NCI-H2171 (cell line): ENCODE data around the gene NCL.

ENCODE experiments used
- DNase-seq: peaks from one replicate; lab custom pipeline; 2025; lab: John Stamatoyannopoulos, UW

NCL gene, protein sequence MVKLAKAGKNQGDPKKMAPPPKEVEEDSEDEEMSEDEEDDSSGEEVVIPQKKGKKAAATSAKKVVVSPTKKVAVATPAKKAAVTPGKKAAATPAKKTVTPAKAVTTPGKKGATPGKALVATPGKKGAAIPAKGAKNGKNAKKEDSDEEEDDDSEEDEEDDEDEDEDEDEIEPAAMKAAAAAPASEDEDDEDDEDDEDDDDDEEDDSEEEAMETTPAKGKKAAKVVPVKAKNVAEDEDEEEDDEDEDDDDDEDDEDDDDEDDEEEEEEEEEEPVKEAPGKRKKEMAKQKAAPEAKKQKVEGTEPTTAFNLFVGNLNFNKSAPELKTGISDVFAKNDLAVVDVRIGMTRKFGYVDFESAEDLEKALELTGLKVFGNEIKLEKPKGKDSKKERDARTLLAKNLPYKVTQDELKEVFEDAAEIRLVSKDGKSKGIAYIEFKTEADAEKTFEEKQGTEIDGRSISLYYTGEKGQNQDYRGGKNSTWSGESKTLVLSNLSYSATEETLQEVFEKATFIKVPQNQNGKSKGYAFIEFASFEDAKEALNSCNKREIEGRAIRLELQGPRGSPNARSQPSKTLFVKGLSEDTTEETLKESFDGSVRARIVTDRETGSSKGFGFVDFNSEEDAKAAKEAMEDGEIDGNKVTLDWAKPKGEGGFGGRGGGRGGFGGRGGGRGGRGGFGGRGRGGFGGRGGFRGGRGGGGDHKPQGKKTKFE

DNA sequence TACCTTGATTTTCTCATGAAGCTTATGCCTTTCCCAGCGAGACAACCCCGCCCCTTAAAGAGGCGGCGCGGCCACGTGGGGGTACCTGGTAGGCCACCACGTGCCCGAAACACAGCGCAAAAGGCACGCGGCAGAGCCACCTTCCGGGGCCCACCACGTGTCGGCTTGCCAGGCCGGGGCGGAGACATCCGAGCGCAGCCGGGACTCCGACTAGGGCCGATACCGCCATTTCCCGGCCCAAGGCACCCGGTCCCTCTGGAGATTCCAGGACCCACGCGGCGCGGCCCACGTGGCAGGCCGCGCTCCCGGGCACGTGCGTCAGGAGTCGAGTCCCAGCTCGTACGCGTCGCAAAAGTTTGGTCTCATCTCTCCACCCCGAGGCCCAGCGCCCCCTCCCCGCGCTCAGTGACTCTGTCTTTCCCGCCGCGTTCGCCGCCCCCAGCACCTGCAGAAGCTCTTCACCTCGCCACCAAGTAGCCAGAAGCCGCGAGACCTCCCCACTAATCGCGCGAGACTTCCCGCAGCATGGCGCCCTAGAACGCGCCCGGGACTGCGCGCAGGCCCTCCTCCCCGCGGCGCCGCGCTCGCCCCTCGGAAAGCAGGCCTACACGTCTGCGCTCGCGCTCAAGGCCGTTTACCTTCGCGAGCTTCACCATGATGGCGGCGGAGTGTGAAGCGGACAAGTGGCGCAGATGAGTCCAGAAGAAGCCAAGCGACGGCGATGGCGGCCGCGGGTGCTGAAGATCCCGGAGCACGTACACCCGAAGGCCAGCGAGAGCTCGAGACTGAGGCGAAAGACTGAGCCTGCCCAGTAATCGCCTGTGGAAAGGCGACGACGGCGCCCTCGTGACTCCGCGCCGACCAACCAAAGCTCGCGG, at the start of gene NCL:
Gene NCL (minus strand): TSS at position 787 of the 878 bp plus-strand sequence. CDS start 131 bp downstream, at position 656.
- peak; percentile 52 for DNase-seq

DNA sequence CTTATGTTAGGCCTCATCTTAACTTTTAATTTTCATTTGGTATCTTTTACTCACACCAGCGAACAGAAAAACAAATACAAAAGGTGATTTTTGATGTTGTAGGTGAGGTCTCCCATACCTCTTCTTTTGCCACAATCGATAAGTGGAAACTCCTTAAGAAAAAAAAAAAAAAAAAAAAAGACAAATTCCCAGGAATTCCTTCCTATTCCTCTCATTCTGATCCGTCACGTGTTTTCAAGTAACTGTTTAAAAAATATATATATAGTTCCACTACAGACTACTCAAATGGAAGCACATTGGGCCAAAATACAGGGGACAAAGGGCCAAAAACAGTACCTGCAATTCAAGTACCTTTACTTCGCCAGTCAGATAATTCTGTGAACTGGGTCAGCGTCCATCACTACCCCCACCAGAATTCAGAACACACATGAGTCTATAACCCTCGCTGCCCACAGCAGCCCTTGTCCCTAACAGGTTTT, 49.5 kb upstream of the NCL start:
- no peak for DNase-seq

DNA sequence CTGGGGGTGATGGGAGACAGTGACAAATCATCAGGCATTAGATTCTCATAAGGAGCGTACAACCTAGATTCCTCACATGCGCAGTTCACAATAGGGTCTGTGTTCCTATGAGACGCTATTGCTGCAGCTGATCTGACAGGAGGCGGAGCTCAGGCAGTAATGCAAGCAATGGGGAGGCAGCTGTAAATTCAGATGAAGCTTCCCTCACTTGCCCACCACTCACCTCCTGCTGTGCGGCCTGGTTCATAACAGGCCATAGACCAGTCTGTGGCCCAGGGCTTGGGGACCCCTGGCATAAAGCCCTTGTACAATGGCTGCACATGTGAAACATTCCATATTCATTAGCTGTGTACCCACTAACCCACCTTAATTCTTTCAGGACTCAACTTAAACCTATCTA, 47.9 kb upstream of the NCL start:
- no peak for DNase-seq

DNA sequence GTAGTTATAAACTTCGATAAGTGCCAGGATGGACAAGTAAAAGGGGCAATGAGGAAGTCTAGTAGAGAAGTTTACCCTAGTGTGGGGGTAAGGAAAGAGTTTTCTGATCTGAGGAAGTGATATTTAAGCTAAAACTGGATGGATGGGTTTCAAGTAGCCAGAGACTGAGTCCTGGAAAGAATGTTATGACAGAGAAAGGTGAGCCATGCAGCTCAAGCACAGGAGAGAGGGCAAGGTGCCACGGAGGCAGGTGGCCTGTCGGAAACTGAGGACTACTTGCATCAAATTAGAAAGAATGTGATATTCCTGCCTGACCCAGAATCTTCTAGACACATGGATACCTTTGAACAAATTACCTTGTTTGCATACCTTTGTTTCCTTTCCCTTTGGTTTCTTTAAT, 39.5 kb upstream of the NCL start:
- no peak for DNase-seq

DNA sequence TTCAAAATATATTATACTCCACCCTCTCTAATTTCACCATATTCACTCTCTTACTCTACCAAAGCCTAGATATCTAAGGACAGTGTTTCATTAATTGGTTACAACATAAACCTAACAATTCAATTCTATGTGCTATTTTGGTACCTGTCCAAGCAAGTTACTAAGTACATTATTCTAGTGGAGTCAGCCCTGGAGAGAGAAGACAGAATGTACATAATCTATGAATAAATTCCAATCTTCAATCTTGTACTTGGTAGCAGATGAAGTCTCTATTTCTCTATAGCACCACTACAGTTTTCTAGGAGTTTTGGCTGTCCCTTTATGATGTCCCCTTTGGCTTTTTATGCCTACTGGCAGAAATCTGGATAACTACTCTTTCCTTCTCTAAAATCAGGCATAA, 38.3 kb upstream of the NCL start:
- no peak for DNase-seq

DNA sequence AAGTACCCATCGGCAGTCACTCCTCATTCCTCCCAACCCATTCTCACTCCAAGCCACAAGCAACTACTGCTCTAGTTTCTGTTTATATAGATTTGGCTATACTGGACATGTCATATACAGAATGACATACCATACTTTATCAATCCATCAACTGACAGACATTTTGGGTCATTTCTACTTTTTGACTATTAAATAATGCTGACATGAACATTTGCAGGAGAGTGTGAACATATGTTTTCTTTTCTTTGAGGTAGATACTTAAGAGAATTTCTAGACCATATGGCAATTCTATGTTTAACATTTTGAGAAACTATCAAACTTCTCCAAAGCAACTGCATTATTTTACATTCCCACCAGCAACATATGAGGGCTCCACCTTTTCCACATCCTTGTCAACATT, 33.4 kb upstream of the NCL start:
- DNase-seq = no peak

DNA sequence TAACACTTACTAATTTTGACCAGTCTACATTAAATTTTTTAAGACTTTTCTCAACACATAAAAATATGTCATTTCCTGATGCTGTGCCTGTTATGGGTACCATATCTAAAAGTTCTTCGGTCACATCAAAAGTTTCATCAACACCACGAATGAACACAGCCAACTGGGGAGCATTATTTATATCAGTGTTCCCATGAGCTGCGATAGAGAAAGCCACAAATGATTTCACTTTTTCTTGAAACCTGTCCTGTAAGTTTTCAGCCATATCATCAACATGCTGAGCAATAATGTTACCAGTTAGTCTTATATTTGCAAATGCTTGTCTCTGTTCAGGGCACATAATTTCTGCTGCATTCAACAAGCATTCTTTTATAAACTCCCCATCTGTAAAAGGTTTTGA, 30.4 kb upstream of the NCL start:
- no peak for DNase-seq

DNA sequence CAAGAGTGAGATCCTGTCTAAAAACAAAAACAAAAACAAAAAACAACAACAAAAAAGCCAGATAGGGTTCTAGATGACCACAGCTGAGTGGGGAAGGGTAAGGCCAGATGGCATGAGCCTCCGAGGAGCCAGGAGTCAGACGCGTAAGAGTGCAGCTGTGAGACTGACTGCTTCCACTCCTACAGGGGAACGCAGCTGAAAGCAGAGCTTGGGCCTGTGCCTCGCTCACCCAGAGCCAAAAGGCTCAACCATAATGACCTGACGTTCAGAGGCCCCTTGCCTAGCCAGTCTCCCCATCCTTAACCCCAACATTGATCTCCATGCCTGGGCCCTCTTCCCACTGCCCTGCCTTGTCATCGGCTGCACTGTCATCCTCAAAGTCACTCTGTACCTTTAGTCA, 26.5 kb upstream of the NCL start:
- DNase-seq = no peak

DNA sequence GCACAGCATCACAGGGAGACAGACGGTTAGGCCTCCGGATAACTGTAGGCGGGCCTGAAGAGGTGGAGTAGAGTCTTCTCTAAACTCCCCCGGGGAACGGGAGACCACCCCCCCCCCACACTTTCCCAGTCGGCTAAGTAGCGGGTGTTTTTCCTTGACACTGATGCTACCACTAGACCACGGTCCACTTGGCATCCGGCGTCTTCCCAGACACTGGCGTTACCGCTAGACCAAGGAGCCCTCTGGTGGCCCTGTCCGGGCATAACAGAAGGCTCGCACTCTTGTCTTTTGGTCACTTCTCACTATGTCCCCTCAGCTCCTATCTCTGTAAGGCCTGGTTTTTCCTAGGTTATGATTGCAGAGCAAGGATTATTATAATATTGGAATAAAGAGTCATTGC, 25.7 kb upstream of the NCL start:
- no peak for DNase-seq

DNA sequence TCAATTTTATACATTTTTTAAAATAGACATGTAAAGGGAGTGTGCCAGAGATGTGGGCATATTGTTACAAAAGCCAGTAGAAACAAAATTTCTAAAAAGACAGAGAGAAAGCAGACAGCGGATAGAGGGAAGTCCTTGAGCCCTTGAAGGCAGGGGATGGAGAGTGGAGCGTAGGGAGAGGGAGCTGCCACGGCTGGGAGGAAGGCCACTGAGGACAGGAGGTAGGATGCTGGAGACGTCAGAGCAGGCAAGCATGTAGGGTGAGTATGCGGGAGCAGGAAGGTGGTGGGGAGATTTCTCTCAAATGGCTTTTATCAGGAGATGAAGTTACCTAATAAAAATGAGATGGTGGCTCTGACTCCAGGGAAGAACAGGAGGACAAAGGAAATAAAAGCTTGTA, 24.0 kb upstream of the NCL start:
- DNase-seq = no peak

DNA sequence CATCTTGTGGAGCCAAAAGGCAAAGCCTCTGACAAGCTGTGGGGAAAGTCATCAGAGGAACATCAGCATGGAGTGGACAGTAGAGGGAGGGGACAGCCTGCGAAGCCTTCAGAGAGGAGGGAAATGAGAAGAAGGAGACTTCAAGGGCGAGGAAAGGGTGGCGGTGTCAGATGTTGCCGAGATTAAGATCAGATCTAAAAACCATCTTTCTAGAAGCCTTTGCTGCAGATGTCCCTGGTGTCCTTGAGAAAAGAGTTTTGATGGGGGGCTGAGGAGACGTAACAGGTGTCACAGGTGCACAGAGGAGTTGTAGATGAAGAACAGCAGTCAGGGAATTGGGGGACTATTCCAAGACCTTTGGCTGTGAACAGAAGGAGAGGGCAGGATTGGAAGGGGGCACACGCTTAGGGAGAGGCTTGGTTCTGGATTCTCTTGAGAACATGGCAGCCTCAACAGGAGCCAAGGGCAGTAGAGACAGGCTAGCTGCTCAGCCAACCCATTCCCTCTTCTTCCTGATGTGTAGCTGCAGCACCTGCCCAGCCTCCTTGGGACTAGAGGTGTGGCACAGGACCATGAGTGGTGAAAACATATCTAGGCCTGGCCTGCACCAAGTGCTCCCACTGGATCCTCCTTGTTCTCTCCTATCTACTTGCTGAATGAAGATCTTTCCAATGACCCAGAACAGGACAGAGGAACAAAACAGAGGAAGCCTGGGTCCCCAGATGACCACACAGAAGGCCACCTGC, 22.7 kb upstream of the NCL start:
- no peak for DNase-seq

DNA sequence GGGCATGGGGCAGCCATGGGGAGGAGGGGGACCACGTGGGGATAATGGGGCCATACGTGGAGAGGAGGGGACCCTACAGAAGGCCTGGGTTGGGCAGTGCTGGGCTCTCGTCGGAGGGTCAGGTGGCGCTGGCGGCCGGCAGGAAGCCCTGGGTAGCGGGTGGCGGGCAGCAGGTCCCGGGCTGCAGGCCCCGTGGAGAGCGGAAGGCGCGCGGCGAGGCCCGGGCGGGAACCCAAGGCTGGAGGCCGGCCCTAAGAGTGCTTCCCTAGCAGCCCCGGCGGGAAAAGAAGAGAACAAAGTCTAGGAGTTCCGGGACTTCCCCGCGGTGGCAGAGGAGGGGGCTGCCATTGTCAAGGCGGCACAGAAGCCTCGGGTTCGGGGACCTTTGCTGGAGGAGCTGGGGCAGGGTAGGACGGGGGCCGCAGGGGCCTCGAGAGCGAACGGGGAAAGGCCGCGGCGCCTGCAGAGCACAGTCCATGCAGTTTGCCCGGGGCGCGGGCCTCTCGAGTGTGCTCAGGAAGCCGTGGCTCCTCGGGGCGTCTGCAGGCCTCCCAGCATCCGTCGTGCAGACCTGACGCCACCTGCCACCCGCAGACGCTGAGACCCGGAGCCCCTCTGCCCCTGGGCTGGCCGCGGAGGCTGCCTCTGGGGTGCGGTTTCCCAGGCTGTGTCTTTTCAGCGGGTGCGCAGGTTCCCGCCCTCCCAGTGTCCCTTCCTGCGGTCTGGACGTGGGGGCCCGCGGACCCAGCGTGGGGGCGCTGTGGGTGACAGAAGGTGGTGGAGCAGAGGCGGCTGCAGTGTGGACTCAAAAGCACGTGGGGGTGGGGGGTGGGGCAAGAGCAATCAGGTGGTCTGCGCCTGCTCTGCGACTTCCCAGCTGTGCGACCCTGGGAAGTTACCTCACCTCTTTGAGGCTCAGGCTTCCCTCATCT, 19.4 kb upstream of the NCL start:
- DNase-seq = no peak

DNA sequence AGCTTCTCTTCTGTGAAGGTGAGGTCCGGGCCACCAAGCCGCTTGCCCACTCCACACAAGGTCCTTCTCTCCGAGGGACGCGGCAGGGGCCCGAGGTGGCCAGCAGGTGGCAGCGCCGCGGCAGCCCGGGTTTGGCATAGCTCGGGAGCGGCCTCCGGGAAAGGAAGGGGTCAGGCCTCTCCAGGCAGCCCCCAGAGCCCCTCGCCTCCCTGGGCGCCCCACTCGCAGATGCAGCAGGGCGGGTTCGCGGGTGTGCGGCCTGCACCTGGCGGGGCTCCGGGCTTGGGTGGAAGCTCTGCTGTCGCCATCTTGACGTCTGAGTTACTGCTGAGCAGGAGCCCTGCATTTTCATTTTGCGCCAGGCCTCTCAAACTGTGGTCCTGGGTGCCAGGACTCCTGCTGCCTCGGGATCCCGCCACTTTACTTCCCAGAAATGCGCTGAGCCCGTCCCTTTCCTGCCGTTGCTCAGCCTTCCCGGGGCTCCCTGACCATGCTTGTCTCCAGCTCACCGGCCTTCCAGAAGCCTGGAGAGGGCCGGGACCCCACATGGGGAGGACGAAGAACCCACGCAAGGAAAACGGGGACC, 18.6 kb upstream of the NCL start:
- DNase-seq = no peak

DNA sequence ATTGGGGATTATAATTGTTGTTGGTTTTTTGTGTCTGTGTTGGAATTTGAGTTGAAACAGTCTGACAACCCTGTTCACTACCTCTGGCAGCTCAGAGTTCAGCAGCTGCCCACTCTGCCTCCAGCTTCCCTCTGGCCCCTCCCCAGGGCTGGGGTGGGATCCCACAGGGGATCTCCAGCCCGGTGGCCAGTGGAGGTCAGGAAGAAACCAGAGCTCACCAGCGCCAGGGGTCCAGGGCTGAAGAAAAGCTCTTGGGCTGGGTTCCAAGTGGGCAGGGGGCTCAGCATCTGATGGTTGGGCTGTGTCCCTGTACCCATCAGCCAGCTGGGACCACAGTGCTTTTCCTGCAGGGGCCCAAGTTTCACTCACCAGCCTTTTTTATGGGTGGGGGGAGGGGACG, 16.5 kb upstream of the NCL start:
- DNase-seq = no peak

DNA sequence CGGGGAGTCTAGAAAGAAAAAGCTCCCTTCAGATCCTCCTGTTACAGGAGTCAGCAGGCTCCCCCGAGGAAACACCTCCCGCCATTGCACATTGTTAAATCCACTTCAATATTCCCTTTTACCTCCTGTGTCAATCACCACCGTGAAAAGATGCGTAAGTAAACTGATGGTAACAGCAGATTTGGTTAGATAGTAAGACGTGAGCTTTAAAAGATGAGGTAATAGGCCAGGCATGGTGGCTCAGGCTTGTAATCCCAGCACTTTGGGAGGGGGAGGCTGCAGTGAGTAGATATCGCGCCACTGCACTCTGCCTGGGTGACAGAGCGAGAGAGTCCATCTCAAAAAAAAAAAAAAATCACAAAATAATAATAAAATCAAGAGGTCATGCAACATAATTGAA, 15.2 kb upstream of the NCL start:
- no peak for DNase-seq

DNA sequence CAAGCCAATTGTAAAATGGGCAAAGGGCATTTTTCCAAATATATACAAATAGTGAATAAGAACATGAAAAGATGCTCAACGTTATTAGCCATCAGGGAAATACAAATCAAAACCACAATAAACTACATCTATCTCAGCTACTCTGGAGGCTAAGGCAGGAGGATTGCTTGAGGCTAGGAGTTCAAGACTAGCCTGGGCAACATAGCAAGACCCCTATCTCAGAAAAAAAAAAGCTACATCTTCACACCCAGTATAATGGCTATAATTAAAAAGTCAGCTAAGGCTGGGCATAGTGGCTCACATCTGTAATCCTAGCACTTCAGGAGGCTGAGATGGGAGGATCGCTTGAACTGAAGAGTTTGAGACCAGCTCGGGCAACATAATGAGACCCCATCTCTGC, 12.6 kb upstream of the NCL start:
- no peak for DNase-seq

DNA sequence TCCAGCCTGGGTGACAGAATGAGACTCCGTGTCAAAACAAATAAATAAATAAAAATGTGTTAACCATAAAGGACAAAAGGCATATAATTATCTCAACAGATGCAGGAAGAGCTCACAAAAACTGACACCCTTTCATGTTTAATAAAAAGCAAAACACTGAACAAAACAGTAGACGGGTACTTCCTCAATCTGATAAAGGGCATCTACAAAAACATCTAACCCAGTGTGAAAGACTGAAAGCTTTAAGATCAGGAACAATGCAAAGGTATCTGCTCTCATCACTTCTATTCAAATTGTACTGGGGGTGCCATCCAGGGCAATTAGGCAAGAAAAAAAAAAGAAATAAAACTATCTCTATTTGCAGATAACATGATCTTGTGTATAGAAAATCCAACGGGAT, 11.7 kb upstream of the NCL start:
- DNase-seq = no peak

DNA sequence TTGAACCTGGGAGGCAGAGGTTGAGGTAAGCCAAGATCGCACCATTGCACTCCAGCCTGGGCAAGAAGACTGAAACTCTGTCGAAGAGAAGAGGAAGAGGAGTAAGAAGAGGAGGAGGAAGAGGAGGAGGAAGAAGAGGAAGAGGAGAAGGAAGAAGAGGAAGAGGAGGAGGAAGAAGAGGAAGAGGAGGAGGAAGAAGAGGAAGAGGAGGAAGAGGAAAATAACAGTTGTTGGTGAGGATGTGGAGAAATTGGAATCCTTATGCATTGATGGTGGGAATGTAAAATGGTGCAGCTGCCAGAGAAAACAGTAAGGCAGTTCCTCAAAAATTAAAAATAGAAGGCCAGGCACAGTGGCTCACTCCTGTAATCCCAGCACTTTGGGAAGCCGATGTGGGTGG, 8.5 kb upstream of the NCL start:
- DNase-seq = no peak

DNA sequence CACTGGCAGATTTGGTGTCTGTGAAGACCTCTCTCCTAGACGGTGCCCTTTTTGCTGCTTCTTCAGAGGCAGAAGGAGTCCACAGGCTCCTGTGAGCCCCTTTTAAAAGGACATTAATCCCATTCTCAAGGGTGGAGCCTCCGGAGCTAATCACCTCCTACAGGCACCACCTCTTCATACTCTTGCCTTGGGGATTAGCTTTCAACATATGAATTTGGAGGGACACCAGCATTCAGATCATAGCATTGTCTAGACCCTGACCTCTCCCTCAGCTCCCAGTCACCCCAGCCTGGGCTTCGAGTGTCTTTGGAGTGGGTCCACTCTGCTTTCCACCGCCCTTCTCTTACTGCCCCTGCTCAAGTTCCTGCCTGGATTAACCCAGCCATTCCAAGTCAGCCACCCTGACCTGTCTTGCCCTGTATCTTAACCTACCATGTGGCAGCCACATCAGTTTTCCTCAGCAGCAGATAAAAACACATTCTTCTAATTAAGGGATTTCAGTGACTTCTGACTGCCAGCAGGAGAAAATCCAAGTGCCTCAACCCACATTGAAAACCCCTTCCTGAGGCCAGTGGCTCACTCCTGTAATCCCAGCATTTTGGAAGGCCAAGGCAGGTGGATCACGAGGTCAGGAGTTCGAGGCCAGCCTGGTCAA, 6.1 kb upstream of the NCL start:
- DNase-seq = no peak

DNA sequence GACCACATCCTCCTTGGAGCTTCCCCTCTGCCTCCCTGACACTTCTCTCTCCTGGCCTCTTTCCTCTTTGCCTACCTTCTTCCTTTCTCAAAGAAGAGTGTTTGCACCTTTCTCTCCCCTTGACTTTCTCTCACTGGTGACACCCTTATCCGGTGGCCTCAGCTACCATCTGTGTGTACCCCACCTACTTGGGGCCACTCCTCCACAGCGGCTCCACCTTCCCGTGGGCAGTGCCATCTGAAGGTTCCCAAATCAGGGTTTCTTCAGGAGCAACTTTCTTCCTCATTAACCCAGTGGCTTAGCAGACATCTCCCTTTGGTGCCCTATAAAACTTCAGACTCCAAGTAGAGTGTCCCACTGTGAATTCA, 5.3 kb upstream of the NCL start:
- DNase-seq = no peak
